Lower leg skin (tissue), 4 donors: Measurements from ENCODE around the gene WDR70. TPM values are rescaled to one million over a fixed set of nuclear protein-coding genes. Genes with fewer than 3 reads are reported as not detected.
"Not testable (repeated sequence)": the region's sequence is repeated elsewhere in the genome, so short reads cannot be mapped to it uniquely, and the experiment has no call there.

Experiments
- DNase-seq, 2 donors: peaks; one replicate each; pipeline ENCODE4 v3.0.0-alpha.2; 2019; ENCODE audit warnings: low spot score in 2 of 2
- H3K4me3 ChIP-seq: fragments of 200-600 bp; sonication (generic); 2 replicates; pipeline ENCODE4 v1.5.1; 2017; ENCODE audit warnings: mild to moderate bottlenecking, low read depth; ENCODE audit not compliant: poor library complexity, severe bottlenecking
- POLR2A ChIP-seq, 2 donors: fragments of 450-650 bp; IDR thresholded peaks; one replicate each; pipeline ENCODE4 v1.6.1; 2016 to 2017; ENCODE audit warnings: antibody characterized with exemption in 2 of 2, mild to moderate bottlenecking in 1 of 2, moderate library complexity in 1 of 2
- WGBS, 2 donors: methylation state at CpG; one replicate each; pipeline ENCODE4 v1.1.5; 2018; 5-methylcytosine and 5-hydroxymethylcytosine counted together
- intact Hi-C: fragments of 100-400 bp; cut with DNase I; formaldehyde crosslinking; loops from one replicate; pipeline ENCODE4 v1.15.0; 2023; ENCODE audit warnings: low total_unique reads
- total RNA-seq, 4 donors: library from RNA; depleted of rRNA; stranded (reverse); fragments of >200 nt; gene quantifications; one replicate each; pipeline ENCODE4 v1.1.0, GENCODE V29; 2016
- TF ChIP-seq, protein P1 (sequence below), 3 donors: fragments of 450-650 bp; IDR thresholded peaks; one replicate each; pipeline ENCODE4 v1.5.1; 2016; ENCODE audit warnings: antibody characterized with exemption in 3 of 3, mild to moderate bottlenecking in 3 of 3, moderate library complexity in 2 of 3

The WDR70 gene
- total RNA-seq, 4 donors from 2014 or later = 19.1 to 25.5 (median 23.7) TPM

DNA sequence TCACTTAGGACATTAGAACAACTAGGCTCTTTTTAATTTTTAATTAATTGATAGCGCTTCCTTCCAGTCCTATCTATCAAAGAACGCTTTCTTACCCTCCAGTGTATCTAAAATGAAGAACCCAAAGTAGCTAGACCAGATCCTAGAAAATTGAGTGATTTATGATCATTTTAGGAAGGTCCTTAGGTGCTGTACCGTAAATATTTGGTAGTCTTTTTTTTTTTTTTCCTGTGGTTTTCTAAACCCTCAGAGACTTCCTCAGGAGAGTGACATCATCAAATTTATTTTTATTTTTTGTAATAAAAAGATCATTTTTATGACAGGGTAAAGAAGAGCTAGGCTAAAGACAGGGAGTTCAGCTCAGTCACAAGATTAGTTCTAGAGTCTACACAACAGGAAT lies 197.4 kb downstream of the WDR70 start:
- WGBS, 2 donors = 84 to 89% methylated on average over 3 of the region's 3 CpGs
- TF ChIP-seq, protein P1, sequence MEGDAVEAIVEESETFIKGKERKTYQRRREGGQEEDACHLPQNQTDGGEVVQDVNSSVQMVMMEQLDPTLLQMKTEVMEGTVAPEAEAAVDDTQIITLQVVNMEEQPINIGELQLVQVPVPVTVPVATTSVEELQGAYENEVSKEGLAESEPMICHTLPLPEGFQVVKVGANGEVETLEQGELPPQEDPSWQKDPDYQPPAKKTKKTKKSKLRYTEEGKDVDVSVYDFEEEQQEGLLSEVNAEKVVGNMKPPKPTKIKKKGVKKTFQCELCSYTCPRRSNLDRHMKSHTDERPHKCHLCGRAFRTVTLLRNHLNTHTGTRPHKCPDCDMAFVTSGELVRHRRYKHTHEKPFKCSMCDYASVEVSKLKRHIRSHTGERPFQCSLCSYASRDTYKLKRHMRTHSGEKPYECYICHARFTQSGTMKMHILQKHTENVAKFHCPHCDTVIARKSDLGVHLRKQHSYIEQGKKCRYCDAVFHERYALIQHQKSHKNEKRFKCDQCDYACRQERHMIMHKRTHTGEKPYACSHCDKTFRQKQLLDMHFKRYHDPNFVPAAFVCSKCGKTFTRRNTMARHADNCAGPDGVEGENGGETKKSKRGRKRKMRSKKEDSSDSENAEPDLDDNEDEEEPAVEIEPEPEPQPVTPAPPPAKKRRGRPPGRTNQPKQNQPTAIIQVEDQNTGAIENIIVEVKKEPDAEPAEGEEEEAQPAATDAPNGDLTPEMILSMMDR (IDR thresholded peaks at IDR 0.05) = no peak
- no peak for TF ChIP-seq POLR2A (IDR thresholded peaks at IDR 0.05)

DNA sequence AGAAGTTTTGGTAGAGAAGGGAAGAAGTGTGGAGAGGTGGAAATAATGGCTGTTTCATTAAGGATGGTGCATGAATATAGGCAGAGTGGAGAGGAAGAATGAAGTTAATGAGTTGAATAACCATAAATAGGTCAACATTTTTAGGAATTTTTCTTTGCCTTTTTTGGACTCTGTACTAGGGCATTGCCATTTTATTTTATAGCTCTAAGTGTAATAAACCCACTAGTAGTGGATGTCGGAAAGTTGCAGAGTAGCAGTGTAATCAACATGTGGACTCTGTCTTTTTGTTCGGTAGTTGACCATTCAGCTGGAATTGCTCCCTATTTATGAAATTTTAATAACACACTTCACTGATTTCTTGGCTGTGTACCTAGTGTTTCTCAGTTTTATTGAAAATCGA lies 199.1 kb downstream of the WDR70 start:
- no peak for DNase-seq
- intact Hi-C loops = no loop called here
- 68 to 72% methylated on average over 3 of the region's 3 CpGs for WGBS, 2 donors
- H3K4me3 ChIP-seq = no peak overlapping the region
- TF ChIP-seq, protein P1 (IDR thresholded peaks at IDR 0.05) = no peak
- TF ChIP-seq POLR2A (IDR thresholded peaks at IDR 0.05) = no peak

More for the DNA sequence above, 197.4 kb downstream of the WDR70 start:
- intact Hi-C loops = no loop called here
- no peak overlapping the region for H3K4me3 ChIP-seq
- DNase-seq = no peak

DNA sequence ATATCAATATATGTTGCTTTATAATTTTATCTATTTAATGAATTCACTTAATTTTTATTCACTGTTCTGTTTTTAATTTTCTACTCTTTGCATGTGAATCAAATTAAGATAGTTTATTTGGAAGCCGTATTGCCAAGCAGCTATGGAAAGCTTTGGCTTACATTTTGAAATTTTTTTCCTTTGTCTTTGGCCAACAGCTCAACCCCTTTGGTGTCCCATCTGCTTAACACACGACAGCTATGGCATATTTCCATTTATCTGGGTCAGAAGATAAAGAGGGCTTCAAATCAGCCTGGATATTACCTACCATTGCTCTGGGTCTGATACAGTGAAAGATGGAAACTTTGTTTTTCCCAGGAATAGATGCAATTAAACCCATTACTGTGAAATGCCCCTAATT lies 201.0 kb downstream of the WDR70 start:
- 56 to 57% methylated on average over 2 of the region's 2 CpGs for WGBS, 2 donors
- intact Hi-C loops = no loop called here
- H3K4me3 ChIP-seq = no peak overlapping the region
- DNase-seq = no peak
- TF ChIP-seq, protein P1 (IDR thresholded peaks at IDR 0.05) = no peak
- no peak for TF ChIP-seq POLR2A (IDR thresholded peaks at IDR 0.05)

DNA sequence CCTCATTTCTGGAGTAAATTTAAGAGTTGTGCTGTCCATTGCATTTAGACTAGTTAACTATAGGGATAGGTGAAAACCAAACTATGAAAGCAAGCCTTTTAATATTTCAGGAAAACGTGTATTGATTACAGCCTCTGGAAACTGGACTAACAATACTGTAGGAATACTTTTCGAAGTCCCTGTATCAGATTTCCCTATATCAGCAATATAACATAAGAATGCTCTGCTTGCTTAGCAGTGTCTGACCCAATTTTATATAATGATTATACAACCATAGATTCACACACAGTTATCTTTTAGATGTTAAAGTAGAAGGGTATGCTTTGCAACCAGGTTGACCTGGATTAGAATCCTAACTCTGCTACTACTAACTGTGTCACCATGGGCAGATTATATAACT lies 203.1 kb downstream of the WDR70 start:
- intact Hi-C loops = no loop called here
- no peak for DNase-seq
- no peak for TF ChIP-seq POLR2A (IDR thresholded peaks at IDR 0.05)
- TF ChIP-seq, protein P1 (IDR thresholded peaks at IDR 0.05) = no peak
- WGBS, 2 donors = 94 to 97% methylated on average over 2 of the region's 2 CpGs
- no peak overlapping the region for H3K4me3 ChIP-seq

DNA sequence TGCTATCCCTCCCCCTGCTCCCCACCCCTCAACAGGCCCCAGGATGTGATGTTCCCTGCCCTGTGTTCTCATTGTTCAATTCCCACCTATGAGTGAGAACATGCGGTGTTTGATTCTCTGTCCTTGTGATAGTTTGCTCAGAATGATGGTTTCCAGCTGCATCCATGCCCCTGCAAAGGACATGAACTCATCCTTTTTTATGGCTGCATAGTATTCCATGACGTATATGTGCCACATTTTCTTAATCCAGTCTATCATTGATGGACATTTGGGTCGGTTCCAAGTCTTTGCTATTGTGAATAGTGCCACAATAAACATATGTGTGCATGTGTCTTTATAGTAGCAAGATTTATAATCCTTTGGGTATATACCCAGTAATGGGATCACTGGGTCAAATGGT lies 214.2 kb downstream of the WDR70 start:
- DNase-seq, H3K4me3 ChIP-seq, intact Hi-C loops: not testable (repeated sequence)
- WGBS, 2 donors = 96% methylated on average over 3 of the region's 3 CpGs

DNA sequence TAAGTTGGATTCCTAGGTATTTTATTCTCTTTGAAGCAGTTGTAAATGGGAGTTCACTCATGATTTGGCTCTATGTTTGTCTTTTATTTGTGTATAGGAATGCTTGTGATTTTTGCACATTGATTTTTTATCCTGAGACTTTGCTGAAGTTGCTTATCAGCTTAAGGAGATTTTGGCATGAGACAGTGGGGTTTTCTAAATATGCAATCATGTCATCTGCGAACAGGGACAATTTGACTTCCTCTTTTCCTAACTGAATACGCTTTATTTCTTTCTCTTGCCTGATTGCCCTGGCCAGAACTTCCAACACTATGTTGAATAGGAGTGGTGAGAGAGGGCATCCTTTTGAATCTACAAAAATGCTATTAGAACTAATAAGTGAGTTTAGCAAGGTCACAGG lies 215.7 kb downstream of the WDR70 start:
- intact Hi-C loops = not testable (repeated sequence)

DNA sequence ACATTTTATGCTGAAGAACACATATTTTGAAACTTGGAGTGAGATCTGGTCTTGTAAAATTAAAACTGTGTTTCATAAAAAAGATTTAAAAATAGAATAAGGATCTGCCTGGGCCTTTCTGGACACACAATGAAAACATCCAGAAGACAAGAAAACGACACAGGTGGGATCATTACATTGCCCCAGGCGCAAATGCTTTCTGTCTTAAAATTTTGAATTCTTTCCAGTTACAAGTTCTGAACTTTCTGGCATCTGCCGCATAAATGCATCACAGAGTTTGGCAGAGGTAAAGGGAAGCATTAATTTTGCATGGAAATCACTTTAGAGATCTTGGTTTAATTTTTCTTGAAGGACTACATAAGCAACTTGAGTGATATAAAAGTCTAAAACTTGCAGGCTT lies 219.6 kb downstream of the WDR70 start:
- 31 to 42% methylated on average over 3 of the region's 3 CpGs for WGBS, 2 donors
- no peak for TF ChIP-seq POLR2A (IDR thresholded peaks at IDR 0.05)
- TF ChIP-seq, protein P1 (IDR thresholded peaks at IDR 0.05) = no peak
- DNase-seq = no peak
- intact Hi-C loops = no loop called here
- no peak overlapping the region for H3K4me3 ChIP-seq

More for the DNA sequence above, 215.7 kb downstream of the WDR70 start:
- DNase-seq, H3K4me3 ChIP-seq: not testable (repeated sequence)
- WGBS, 2 donors = 28 to 41% methylated on average over 2 of the region's 2 CpGs
